Thoracic aorta (tissue), 2 donors: ENCODE results near the gene HDAC9. TPM values are rescaled to one million over a fixed set of nuclear protein-coding genes. Genes with fewer than 3 reads are reported as not detected.

Experiments
- ATAC-seq: fragments of 150-250 bp; one replicate; pipeline ENCODE4 v1.8.0; 2017; ENCODE audit warnings: low read depth; ENCODE audit not compliant: insufficient number of reproducible peaks, low FRiP score
- DNase-seq: peaks from one replicate; pipeline ENCODE4 v3.0.0-alpha.2; 2020; ENCODE audit warnings: low spot score
- H3K27ac ChIP-seq, 2 donors: fragments of 200-600 bp; sonication (generic); 1 replicate in 1 of 2; 2 replicates in 1 of 2; pipeline ENCODE4 v1.5.1; 2016; ENCODE audit warnings: mild to moderate bottlenecking in 2 of 2, moderate library complexity in 2 of 2
- H3K27me3 ChIP-seq: fragments of 200-600 bp; sonication (generic); replicated peaks from 2 replicates; pipeline ENCODE4 v1.6.0; 2016; ENCODE audit warnings: mild to moderate bottlenecking; ENCODE audit not compliant: insufficient read depth
- H3K36me3 ChIP-seq: fragments of 200-600 bp; sonication (generic); one replicate; pipeline ENCODE4 v1.5.1; 2016
- H3K4me1 ChIP-seq, 2 donors: fragments of 200-600 bp; sonication (generic); 1 replicate in 1 of 2; 2 replicates in 1 of 2; pipeline versions ENCODE4 v1.5.1 to v1.6.0; 2016; ENCODE audit warnings: low read depth in 2 of 2, mild to moderate bottlenecking in 1 of 2; ENCODE audit not compliant: control insufficient read depth in 1 of 2
- H3K4me3 ChIP-seq: fragments of 200-600 bp; sonication (generic); 2 replicates; pipeline ENCODE4 v1.5.1; 2016; ENCODE audit warnings: mild to moderate bottlenecking
- H3K9me3 ChIP-seq: fragments of 200-600 bp; sonication (generic); 2 replicates; pipeline ENCODE4 v1.5.1; 2016
- CTCF ChIP-seq: fragments of 200-600 bp; sonication (generic); IDR thresholded peaks from one replicate; pipeline ENCODE4 v1.5.1; 2019; ENCODE audit warnings: antibody characterized with exemption
- total RNA-seq, 2 donors: library from RNA; depleted of rRNA; stranded (reverse); fragments of >200 nt; gene quantifications; one replicate each; pipeline versions ENCODE4 v1.1.0 to v1.2.3, GENCODE V29; 2016

The HDAC9 gene
- total RNA-seq, 2 donors from 2014 or later = 64.1 to 81.6 TPM

GRCh38 chr7:18497800-18498199 lies 2.3 kb downstream of the HDAC9 start:
- no peaks in the 10 kb centered on the region for H3K9me3 ChIP-seq
- no peak for TF ChIP-seq CTCF
- ATAC-seq (no peak), DNase-seq (no peak)
- peak overlapping the region; percentile 73 for H3K4me3 ChIP-seq
- H3K4me1 ChIP-seq = peaks cover 33 to 69% of the 10 kb centered on the region in 2 donors
- H3K36me3 ChIP-seq = no peaks in the 10 kb centered on the region
- peak overlapping the region; percentile 66 to 83 for H3K27ac ChIP-seq
- no peaks in the 10 kb centered on the region for H3K27me3 ChIP-seq

GRCh38 chr7:18498341-18498740 lies 2.8 kb downstream of the HDAC9 start:
- TF ChIP-seq CTCF = no peak

GRCh38 chr7:18499407-18500177 lies 4.0 kb downstream of the HDAC9 start:
- no peak for DNase-seq
- Histone ChIP-seq H3K36me3 (no peaks in the 10 kb centered on the region), H3K27me3 (no peaks in the 10 kb centered on the region), H3K4me3 (no peak overlapping the region), H3K9me3 (no peaks in the 10 kb centered on the region), H3K4me1 (peaks cover 39 to 70% of the 10 kb centered on the region in 2 donors), H3K27ac (peak overlapping the region in 1 of 2 donors; percentile 31)
- TF ChIP-seq CTCF = no peak
- ATAC-seq = no peak

More at GRCh38 chr7:18498341-18498740, 2.8 kb downstream of the HDAC9 start:
- ATAC-seq (no peak), DNase-seq (no peak)
- peaks cover 35 to 69% of the 10 kb centered on the region in 2 donors for H3K4me1 ChIP-seq
- peak overlapping the region; percentile 60 to 83 for H3K27ac ChIP-seq
- no peaks in the 10 kb centered on the region for H3K36me3 ChIP-seq
- H3K4me3 ChIP-seq = peak overlapping the region; percentile 73
- H3K9me3 ChIP-seq = no peaks in the 10 kb centered on the region
- H3K27me3 ChIP-seq = no peaks in the 10 kb centered on the region

- no peak overlapping the region for H3K4me3 ChIP-seq
- no peaks in the 10 kb centered on the region for H3K27me3 ChIP-seq
- peak overlapping the region in 1 of 2 donors; percentile 20 for H3K27ac ChIP-seq
- peaks cover 36 to 62% of the 10 kb centered on the region in 2 donors for H3K4me1 ChIP-seq
- no peaks in the 10 kb centered on the region for H3K9me3 ChIP-seq
- DNase-seq (no peak), ATAC-seq (no peak)
- H3K36me3 ChIP-seq = no peaks in the 10 kb centered on the region
- no peak for TF ChIP-seq CTCF
These were observed 7.7 kb downstream of the HDAC9 start for GRCh38 chr7:18503126-18503866.

GRCh38 chr7:18504965-18505364 lies 9.4 kb downstream of the HDAC9 start:
- ATAC-seq = no peak
- no peak for TF ChIP-seq CTCF
- Histone ChIP-seq H3K27me3 (no peaks in the 10 kb centered on the region), H3K9me3 (no peaks in the 10 kb centered on the region), H3K27ac (no peak overlapping the region), H3K4me3 (no peak overlapping the region), H3K36me3 (no peaks in the 10 kb centered on the region), H3K4me1 (peaks cover 26 to 64% of the 10 kb centered on the region in 2 donors)
- no peak for DNase-seq
